HCT116 (cell line): ENCODE results near the gene SV2A. TPM values are rescaled to one million over a fixed set of nuclear protein-coding genes. Genes with fewer than 3 reads are reported as not detected.

ENCODE experiments used
- ATAC-seq: fragments of 200-7000 bp; cut with Tn5 transposase; 2 replicates; pipeline ENCODE4 v1.9.1; 2020; ENCODE audit warnings: mild to moderate bottlenecking, moderate library complexity
- BruUV-seq: library from RNA; stranded (reverse); fragments of 400-500 nt; replicated peaks from 2 replicates; lab custom pipeline; 2021; lab: Mats Ljungman, UMichigan
- CTCF ChIA-PET: fragments of 300-600 bp; sonication (Branson Sonifier 250); formaldehyde crosslinking; loops from one replicate; lab custom pipeline; 2021; ENCODE audit warnings: antibody characterized with exemption; lab: Charles Lee
- POLR2A ChIA-PET: fragments of 300-600, 350-600 bp; sonication (Branson Sonifier 250); formaldehyde crosslinking; loops from one replicate; lab custom pipeline; 2021; ENCODE audit warnings: antibody characterized with exemption; lab: Charles Lee
- RAD21 ChIA-PET, 2 experiments: fragments of 300-600 bp; sonication (Branson Sonifier 250); formaldehyde crosslinking; loops; one replicate each; lab custom pipeline; 2023; ENCODE audit warnings: low total read pairs in 2 of 2; ENCODE audit not compliant: uncharacterized antibody in 2 of 2, unreplicated experiment in 2 of 2, low non-redundant PET in 1 of 2; lab: Charles Lee
- DNase-seq: peaks from one replicate; pipeline ENCODE4 v3.0.0-alpha.2; 2010; ENCODE audit warnings: low read depth, low spot score
- H2AFZ ChIP-seq: fragments of 200-600 bp; shearing (Covaris generic), sonication (generic); 2 replicates; pipeline ENCODE4 v1.6.1; 2017; ENCODE audit warnings: low read depth, mixed run types, mixed read lengths, antibody characterized with exemption, low read length; ENCODE audit not compliant: poor library complexity, severe bottlenecking
- H3K27ac ChIP-seq: 2 replicates; pipeline ENCODE4 v1.5.1; 2012; ENCODE audit warnings: low read depth, low read length
- H3K27me3 ChIP-seq: fragments of 200-600 bp; sonication (generic); 2 replicates; pipeline ENCODE4 v1.6.1; 2016; ENCODE audit warnings: mixed run types, low read length, mixed read lengths; ENCODE audit not compliant: insufficient read depth
- H3K36me3 ChIP-seq, 2 experiments: fragments of 200-500 bp in 1 of 2; fragments of 200-600 bp in 1 of 2; sonication (Bioruptor generic) in 1 of 2; sonication (generic) in 1 of 2; 2 replicates each; pipeline versions ENCODE4 v1.5.1 to v1.6.1; 2014 to 2016; ENCODE audit warnings: low read length in 2 of 2, inconsistent platforms in 1 of 2, mixed read lengths in 1 of 2, mixed run types in 1 of 2; ENCODE audit not compliant: insufficient read depth in 2 of 2, control insufficient read depth in 1 of 2
- H3K4me1 ChIP-seq, 2 experiments: fragments of 200-600 bp in 1 of 2; sonication (generic) in 1 of 2; 2 replicates each; pipeline versions ENCODE4 v1.5.1 to v1.6.1; 2012 to 2017; ENCODE audit warnings: low read length in 2 of 2, inconsistent platforms in 1 of 2, mild to moderate bottlenecking in 1 of 2, mixed read lengths in 1 of 2, mixed run types in 1 of 2, moderate library complexity in 1 of 2; ENCODE audit not compliant: insufficient read depth in 2 of 2, control insufficient read depth in 1 of 2
- H3K4me2 ChIP-seq: fragments of 200-600 bp; sonication (generic); 2 replicates; pipeline ENCODE4 v1.6.1; 2017; ENCODE audit warnings: mixed run types, low read length, mixed read lengths
- H3K4me3 ChIP-seq, 2 experiments: fragments of 200-600 bp in 1 of 2; sonication (generic) in 1 of 2; replicated peaks in 1 of 2; 2 replicates each; pipeline ENCODE4 v1.5.1; 2011 to 2016; ENCODE audit warnings: low read length in 2 of 2, control low read depth in 1 of 2, low read depth in 1 of 2, mild to moderate bottlenecking in 1 of 2, mixed read lengths in 1 of 2, mixed run types in 1 of 2
- H3K79me2 ChIP-seq: fragments of 200-600 bp; sonication (generic); 2 replicates; pipeline ENCODE4 v1.6.1; 2017; ENCODE audit warnings: mild to moderate bottlenecking, mixed run types, low read length, moderate library complexity, mixed read lengths; ENCODE audit not compliant: insufficient read depth
- H3K9ac ChIP-seq: fragments of 200-600 bp; sonication (generic); 2 replicates; pipeline ENCODE4 v1.6.1; 2016; ENCODE audit warnings: low read length, mixed read lengths
- H3K9me2 ChIP-seq: fragments of 200-600 bp; sonication (generic), shearing (Covaris generic); 2 replicates; pipeline ENCODE4 v1.6.1; 2017; ENCODE audit warnings: mixed run types, mild to moderate bottlenecking, moderate library complexity; ENCODE audit not compliant: insufficient read depth
- H3K9me3 ChIP-seq, 2 experiments: fragments of 200-500 bp in 1 of 2; fragments of 200-600 bp in 1 of 2; sonication (Bioruptor generic) in 1 of 2; sonication (generic) in 1 of 2; 2 replicates each; pipeline ENCODE4 v1.6.1; 2014 to 2017; ENCODE audit warnings: low read length in 2 of 2, mixed read lengths in 2 of 2, inconsistent platforms in 1 of 2, low read depth in 1 of 2, mild to moderate bottlenecking in 1 of 2, mixed run types in 1 of 2, moderate library complexity in 1 of 2; ENCODE audit not compliant: control insufficient read depth in 1 of 2, insufficient read depth in 1 of 2
- H4K20me1 ChIP-seq: fragments of 200-600 bp; sonication (generic), shearing (Covaris generic); 2 replicates; pipeline ENCODE4 v1.6.1; 2017; ENCODE audit warnings: mixed run types, mild to moderate bottlenecking, moderate library complexity; ENCODE audit not compliant: insufficient read depth
- CEBPB ChIP-seq: IDR thresholded peaks from 2 replicates; pipeline ENCODE4 v1.6.1; 2012; ENCODE audit warnings: low read depth
- EGR1 ChIP-seq: IDR thresholded peaks from 2 replicates; pipeline ENCODE4 v1.6.1; 2012; ENCODE audit warnings: low read depth
- ELF1 ChIP-seq: IDR thresholded peaks from 2 replicates; pipeline ENCODE4 v1.6.1; 2012; ENCODE audit warnings: low read depth, borderline replicate concordance
- EZH2 ChIP-seq: fragments of 200-600 bp; sonication (generic); IDR thresholded peaks from 2 replicates; pipeline ENCODE4 v1.6.1; 2017; ENCODE audit warnings: antibody characterized with exemption, mixed run types
- EZH2phosphoT487 ChIP-seq: fragments of 200-600 bp; IDR thresholded peaks from 2 replicates; pipeline ENCODE4 v1.6.1; 2018; ENCODE audit warnings: antibody characterized with exemption, borderline replicate concordance
- JUND ChIP-seq: IDR thresholded peaks from 2 replicates; pipeline ENCODE4 v1.6.1; 2012
- POLR2A ChIP-seq: IDR thresholded peaks from 2 replicates; pipeline ENCODE4 v1.7.0; 2011; ENCODE audit warnings: borderline replicate concordance; ENCODE audit not compliant: insufficient read depth, insufficient read length; ENCODE audit errors: extremely low read depth
- POLR2AphosphoS5 ChIP-seq: IDR thresholded peaks from 2 replicates; pipeline ENCODE4 v1.6.1; 2011; ENCODE audit warnings: mild to moderate bottlenecking, low read depth, low read length, moderate library complexity
- RAD21 ChIP-seq: IDR thresholded peaks from 2 replicates; pipeline ENCODE4 v1.6.1; 2012; ENCODE audit warnings: low read depth, mild to moderate bottlenecking
- SIN3A ChIP-seq: IDR thresholded peaks from 2 replicates; pipeline ENCODE4 v1.6.1; 2012; ENCODE audit warnings: low read depth
- SP1 ChIP-seq: IDR thresholded peaks from 2 replicates; pipeline ENCODE4 v1.6.1; 2012; ENCODE audit warnings: low read depth
- TCF7L2 ChIP-seq: IDR thresholded peaks from 2 replicates; pipeline ENCODE4 v1.7.0; 2011; ENCODE audit warnings: borderline replicate concordance, inconsistent platforms; ENCODE audit not compliant: insufficient read depth, insufficient read length; ENCODE audit errors: extremely low read depth
- ZFX ChIP-seq: fragments of 450-650 bp; IDR thresholded peaks from 2 replicates; pipeline ENCODE4 v1.6.1; 2017
- ZNF274 ChIP-seq: fragments of 200-500 bp; sonication (Bioruptor generic); IDR thresholded peaks from 2 replicates; pipeline ENCODE4 v1.6.1; 2014; ENCODE audit warnings: mild to moderate bottlenecking, low read depth, low read length, inconsistent platforms
- intact Hi-C: fragments of 100-400 bp; cut with micrococcal nuclease; formaldehyde crosslinking; loops from 2 replicates; pipeline ENCODE4 v1.10.0; 2022
- total RNA-seq: library from RNA; stranded (reverse); gene quantifications from one replicate; pipeline ENCODE4 v1.2.1, GENCODE V29; 2021; ENCODE audit not compliant: unreplicated experiment
- TF ChIP-seq, protein P1 (sequence below): IDR thresholded peaks from 2 replicates; pipeline ENCODE4 v1.6.1; 2012; ENCODE audit warnings: low read depth
- TF ChIP-seq, protein P2 (sequence below): IDR thresholded peaks from 2 replicates; pipeline ENCODE4 v1.6.1; 2011; ENCODE audit warnings: mild to moderate bottlenecking, low read length, moderate library complexity; ENCODE audit not compliant: insufficient replicate concordance; ENCODE audit errors: extremely low read depth
- TF ChIP-seq, protein P3 (sequence below): IDR thresholded peaks from 2 replicates; pipeline ENCODE4 v1.6.1; 2012
- TF ChIP-seq, protein P4 (sequence below): IDR thresholded peaks from 2 replicates; pipeline ENCODE4 v1.6.1; 2012

The SV2A gene
- total RNA-seq, 1 experiment from 2014 or later, result 0.15 TPM

DNA sequence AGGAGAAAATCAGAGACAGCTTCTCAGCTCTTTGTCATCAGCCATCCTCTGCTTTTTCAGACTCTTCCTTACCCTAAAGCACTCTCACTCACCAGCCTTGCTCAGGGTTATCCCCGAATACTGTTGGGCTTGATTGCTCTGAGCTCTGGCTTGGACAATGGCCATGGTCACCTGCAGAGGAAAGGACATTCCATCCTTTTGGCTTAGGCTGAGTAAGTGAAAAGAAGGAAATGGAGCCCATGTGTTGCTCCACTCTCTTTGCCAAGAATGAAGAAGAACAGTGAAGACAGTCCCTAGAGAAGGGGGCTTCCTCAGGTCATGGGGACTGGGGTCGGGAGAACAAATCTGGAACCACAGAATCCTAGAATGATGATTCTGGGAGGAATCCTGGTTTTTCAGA is 16.7 kb upstream of the SV2A start (continued):
- TF ChIP-seq, protein P1, sequence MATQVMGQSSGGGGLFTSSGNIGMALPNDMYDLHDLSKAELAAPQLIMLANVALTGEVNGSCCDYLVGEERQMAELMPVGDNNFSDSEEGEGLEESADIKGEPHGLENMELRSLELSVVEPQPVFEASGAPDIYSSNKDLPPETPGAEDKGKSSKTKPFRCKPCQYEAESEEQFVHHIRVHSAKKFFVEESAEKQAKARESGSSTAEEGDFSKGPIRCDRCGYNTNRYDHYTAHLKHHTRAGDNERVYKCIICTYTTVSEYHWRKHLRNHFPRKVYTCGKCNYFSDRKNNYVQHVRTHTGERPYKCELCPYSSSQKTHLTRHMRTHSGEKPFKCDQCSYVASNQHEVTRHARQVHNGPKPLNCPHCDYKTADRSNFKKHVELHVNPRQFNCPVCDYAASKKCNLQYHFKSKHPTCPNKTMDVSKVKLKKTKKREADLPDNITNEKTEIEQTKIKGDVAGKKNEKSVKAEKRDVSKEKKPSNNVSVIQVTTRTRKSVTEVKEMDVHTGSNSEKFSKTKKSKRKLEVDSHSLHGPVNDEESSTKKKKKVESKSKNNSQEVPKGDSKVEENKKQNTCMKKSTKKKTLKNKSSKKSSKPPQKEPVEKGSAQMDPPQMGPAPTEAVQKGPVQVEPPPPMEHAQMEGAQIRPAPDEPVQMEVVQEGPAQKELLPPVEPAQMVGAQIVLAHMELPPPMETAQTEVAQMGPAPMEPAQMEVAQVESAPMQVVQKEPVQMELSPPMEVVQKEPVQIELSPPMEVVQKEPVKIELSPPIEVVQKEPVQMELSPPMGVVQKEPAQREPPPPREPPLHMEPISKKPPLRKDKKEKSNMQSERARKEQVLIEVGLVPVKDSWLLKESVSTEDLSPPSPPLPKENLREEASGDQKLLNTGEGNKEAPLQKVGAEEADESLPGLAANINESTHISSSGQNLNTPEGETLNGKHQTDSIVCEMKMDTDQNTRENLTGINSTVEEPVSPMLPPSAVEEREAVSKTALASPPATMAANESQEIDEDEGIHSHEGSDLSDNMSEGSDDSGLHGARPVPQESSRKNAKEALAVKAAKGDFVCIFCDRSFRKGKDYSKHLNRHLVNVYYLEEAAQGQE, result no peak
- TF ChIP-seq RAD21 (no peak), EZH2phosphoT487 (no peak), SP1 (no peak), EZH2 (no peak), ELF1 (no peak), POLR2A (no peak), JUND (no peak)
- TF ChIP-seq, protein P2, sequence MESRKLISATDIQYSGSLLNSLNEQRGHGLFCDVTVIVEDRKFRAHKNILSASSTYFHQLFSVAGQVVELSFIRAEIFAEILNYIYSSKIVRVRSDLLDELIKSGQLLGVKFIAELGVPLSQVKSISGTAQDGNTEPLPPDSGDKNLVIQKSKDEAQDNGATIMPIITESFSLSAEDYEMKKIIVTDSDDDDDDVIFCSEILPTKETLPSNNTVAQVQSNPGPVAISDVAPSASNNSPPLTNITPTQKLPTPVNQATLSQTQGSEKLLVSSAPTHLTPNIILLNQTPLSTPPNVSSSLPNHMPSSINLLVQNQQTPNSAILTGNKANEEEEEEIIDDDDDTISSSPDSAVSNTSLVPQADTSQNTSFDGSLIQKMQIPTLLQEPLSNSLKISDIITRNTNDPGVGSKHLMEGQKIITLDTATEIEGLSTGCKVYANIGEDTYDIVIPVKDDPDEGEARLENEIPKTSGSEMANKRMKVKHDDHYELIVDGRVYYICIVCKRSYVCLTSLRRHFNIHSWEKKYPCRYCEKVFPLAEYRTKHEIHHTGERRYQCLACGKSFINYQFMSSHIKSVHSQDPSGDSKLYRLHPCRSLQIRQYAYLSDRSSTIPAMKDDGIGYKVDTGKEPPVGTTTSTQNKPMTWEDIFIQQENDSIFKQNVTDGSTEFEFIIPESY, result no peak
- TF ChIP-seq, protein P3, sequence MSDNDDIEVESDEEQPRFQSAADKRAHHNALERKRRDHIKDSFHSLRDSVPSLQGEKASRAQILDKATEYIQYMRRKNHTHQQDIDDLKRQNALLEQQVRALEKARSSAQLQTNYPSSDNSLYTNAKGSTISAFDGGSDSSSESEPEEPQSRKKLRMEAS, result no peak

DNA sequence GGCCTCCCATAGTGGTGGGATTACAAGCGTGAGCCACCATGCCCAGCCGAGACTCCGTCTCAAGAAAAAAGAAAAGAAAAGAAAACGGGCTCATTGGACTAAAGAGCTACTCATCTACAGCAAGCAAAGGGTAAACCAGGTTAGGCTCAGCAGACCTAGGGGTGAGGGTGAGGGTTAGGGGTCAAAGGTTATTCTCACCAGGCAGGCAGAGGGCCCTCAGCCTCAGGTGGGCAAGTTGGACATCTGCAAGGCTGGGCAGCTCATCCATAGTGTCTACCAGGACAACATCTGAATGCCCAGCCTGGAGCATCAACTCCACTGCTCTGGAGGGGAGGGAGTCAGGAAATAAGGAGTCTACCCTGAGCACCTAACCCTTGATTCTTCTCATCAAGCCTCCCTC is 15.6 kb upstream of the SV2A start:
- intact Hi-C loops, result no loop called here
- no peak for ATAC-seq
- POLR2A ChIA-PET, result no interaction called here
- TF ChIP-seq, protein P4, sequence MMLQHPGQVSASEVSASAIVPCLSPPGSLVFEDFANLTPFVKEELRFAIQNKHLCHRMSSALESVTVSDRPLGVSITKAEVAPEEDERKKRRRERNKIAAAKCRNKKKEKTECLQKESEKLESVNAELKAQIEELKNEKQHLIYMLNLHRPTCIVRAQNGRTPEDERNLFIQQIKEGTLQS, result no peak
- no peak for TF ChIP-seq ZNF274
- TF ChIP-seq TCF7L2, result no peak
- no peak for TF ChIP-seq EGR1
- no peak for TF ChIP-seq SP1
- no peak for TF ChIP-seq POLR2A
- TF ChIP-seq, protein P3, result no peak
- TF ChIP-seq, protein P2, result no peak
- no peak for TF ChIP-seq RAD21
- no peak for TF ChIP-seq ZFX
- TF ChIP-seq POLR2AphosphoS5, result no peak
- TF ChIP-seq JUND, result no peak
- TF ChIP-seq CEBPB, result no peak
- no peak for TF ChIP-seq EZH2phosphoT487
- TF ChIP-seq SIN3A, result no peak

More for the DNA sequence above, 15.6 kb upstream of the SV2A start:
- Histone ChIP-seq H3K27ac (no peak overlapping the region), H3K4me2 (no peak overlapping the region), H3K36me3 (no peaks in the 10 kb centered on the region), H3K9me3 (no peaks in the 10 kb centered on the region), H3K4me3 (no peak overlapping the region), H3K9me2 (no peaks in the 10 kb centered on the region), H3K9ac (no peak overlapping the region), H3K27me3 (no peaks in the 10 kb centered on the region), H3K4me1 (peaks cover 21 to 45% of the 10 kb centered on the region in 2 experiments), H4K20me1 (no peaks in the 10 kb centered on the region), H3K79me2 (0 out of 2 replicates have a peak, but pooled peaks cover under 1% of the 10 kb centered on the region), H2AFZ (no peak overlapping the region)
- BruUV-seq, result no TSS peak
- ChIA-PET RAD21 (no interaction called here), CTCF (no interaction called here)
- DNase-seq, result no peak
